Vagina (tissue), 2 donors: ENCODE results near the gene RPUSD1.

Experiments used
- POLR2A ChIP-seq, 2 donors: fragments of 450-650 bp; IDR thresholded peaks; one replicate each; pipeline ENCODE4 v1.6.1; 2017; ENCODE audit warnings: antibody characterized with exemption in 2 of 2, mild to moderate bottlenecking in 2 of 2, moderate library complexity in 2 of 2
- TF ChIP-seq, protein P1 (sequence below), 3 experiments: fragments of 450-650 bp in 2 of 3; fragments of 200-600 bp in 1 of 3; sonication (generic) in 1 of 3; IDR thresholded peaks; one replicate each; pipeline ENCODE4 v1.5.1; 2017 to 2019; ENCODE audit warnings: antibody characterized with exemption in 3 of 3, mild to moderate bottlenecking in 2 of 3, moderate library complexity in 2 of 3

DNA sequence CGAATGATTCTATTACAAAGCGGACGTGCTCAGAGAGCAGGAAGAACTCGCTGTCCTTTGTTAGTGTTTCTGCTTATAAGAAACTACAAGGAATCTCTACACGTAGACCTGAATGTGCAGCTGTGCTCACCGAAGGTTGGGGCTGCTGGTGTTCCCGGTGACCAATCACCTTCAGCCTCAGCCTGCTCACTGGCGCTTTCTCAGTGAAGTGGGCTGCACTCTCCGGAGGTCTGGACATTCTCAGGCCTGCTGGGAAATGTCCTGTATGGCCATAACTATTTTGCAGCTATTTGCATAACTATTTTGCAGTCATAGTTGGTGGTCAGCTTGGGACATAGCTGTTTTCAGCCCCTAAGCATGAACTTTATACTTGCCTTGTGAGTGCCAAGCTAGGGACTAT is 37.7 kb downstream of the RPUSD1 start:
- TF ChIP-seq, protein P1, sequence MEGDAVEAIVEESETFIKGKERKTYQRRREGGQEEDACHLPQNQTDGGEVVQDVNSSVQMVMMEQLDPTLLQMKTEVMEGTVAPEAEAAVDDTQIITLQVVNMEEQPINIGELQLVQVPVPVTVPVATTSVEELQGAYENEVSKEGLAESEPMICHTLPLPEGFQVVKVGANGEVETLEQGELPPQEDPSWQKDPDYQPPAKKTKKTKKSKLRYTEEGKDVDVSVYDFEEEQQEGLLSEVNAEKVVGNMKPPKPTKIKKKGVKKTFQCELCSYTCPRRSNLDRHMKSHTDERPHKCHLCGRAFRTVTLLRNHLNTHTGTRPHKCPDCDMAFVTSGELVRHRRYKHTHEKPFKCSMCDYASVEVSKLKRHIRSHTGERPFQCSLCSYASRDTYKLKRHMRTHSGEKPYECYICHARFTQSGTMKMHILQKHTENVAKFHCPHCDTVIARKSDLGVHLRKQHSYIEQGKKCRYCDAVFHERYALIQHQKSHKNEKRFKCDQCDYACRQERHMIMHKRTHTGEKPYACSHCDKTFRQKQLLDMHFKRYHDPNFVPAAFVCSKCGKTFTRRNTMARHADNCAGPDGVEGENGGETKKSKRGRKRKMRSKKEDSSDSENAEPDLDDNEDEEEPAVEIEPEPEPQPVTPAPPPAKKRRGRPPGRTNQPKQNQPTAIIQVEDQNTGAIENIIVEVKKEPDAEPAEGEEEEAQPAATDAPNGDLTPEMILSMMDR (IDR thresholded peaks at IDR 0.05), result no peak
- no peak for TF ChIP-seq POLR2A (IDR thresholded peaks at IDR 0.05)
